Lung (tissue), 12 donors: ENCODE results near the gene FUS. TPM values are rescaled to one million over a fixed set of nuclear protein-coding genes. Genes with fewer than 3 reads are reported as not detected.
"Not testable (repeated sequence)": the region's sequence is repeated elsewhere in the genome, so short reads cannot be mapped to it uniquely, and the experiment has no call there.

Source experiments
- ATAC-seq: fragments of 200-7000 bp; cut with Tn5 transposase; one replicate; pipeline ENCODE4 v1.9.1; 2020; ENCODE audit warnings: moderate number of reproducible peaks; ENCODE audit not compliant: insufficient read depth, low FRiP score
- DNase-seq, 3 donors: peaks; one replicate each; pipeline ENCODE4 v3.0.0-alpha.2; 2013 to 2017
- H3K27ac ChIP-seq, 2 donors: one replicate each; pipeline ENCODE4 v1.5.1; 2013; ENCODE audit warnings: mild to moderate bottlenecking in 2 of 2, moderate library complexity in 2 of 2, control low read depth in 1 of 2, inconsistent platforms in 1 of 2, low read depth in 1 of 2, low read length in 1 of 2
- H3K27me3 ChIP-seq, 3 donors: one replicate each; pipeline ENCODE4 v1.5.1; 2013; ENCODE audit warnings: low read length in 2 of 3; ENCODE audit not compliant: control insufficient read depth in 3 of 3, insufficient read depth in 3 of 3
- H3K36me3 ChIP-seq, 4 donors: one replicate each; pipeline ENCODE4 v1.5.1; 2013; ENCODE audit warnings: low read length in 4 of 4, mild to moderate bottlenecking in 1 of 4, moderate library complexity in 1 of 4; ENCODE audit not compliant: control insufficient read depth in 4 of 4, insufficient read depth in 4 of 4
- H3K4me1 ChIP-seq, 5 donors: one replicate each; pipeline ENCODE4 v1.5.1; 2013; ENCODE audit warnings: low read length in 5 of 5, mild to moderate bottlenecking in 2 of 5, moderate library complexity in 1 of 5; ENCODE audit not compliant: control insufficient read depth in 5 of 5, insufficient read depth in 5 of 5
- H3K4me3 ChIP-seq: one replicate; pipeline ENCODE4 v1.5.1; 2013; ENCODE audit warnings: mild to moderate bottlenecking, control low read depth, moderate library complexity
- H3K9ac ChIP-seq, 2 donors: one replicate each; pipeline ENCODE4 v1.5.1; 2013; ENCODE audit warnings: low read length in 2 of 2, control low read depth in 1 of 2; ENCODE audit not compliant: insufficient read depth in 1 of 2
- H3K9me3 ChIP-seq, 4 donors: one replicate each; pipeline ENCODE4 v1.5.1; 2013; ENCODE audit warnings: low read length in 3 of 4, mild to moderate bottlenecking in 1 of 4, moderate library complexity in 1 of 4; ENCODE audit not compliant: control insufficient read depth in 4 of 4, insufficient read depth in 3 of 4
- WGBS, 2 donors: extraction: QIAGEN DNeasy Blood & Tissue Kit; methylation state at CpG; one replicate each; pipeline ENCODE4 v1.1.7; 2013; 5-methylcytosine and 5-hydroxymethylcytosine counted together
- polyA plus RNA-seq, 2 donors: library from polyadenylated mRNA; stranded (reverse); fragments of 200-250 nt; gene quantifications; one replicate each; pipeline ENCODE4 v1.2.1, GENCODE V29; 2013
- total RNA-seq, 2 donors: library from RNA; depleted of rRNA in 1 of 2; stranded (reverse); fragments of >200 nt in 1 of 2; gene quantifications; one replicate each; pipeline ENCODE4 v1.2.1, GENCODE V29; 2014 to 2021
- TF ChIP-seq, protein P1 (sequence below): IDR thresholded peaks from 2 replicates; pipeline ENCODE4 v1.5.1; 2012; ENCODE audit warnings: mild to moderate bottlenecking; ENCODE audit errors: control extremely low read depth, extremely low read depth
- donor health status: control.
- donor health status: control.
- donor health status: Bipolar disorder and iron deficiency.
- donor health status: healthy.
- donor health status: DM: yes; HTN: yes; CAD: no.

The FUS gene
- total and polyA plus RNA-seq, 4 donors = 110 to 272 (median 242) TPM

DNA sequence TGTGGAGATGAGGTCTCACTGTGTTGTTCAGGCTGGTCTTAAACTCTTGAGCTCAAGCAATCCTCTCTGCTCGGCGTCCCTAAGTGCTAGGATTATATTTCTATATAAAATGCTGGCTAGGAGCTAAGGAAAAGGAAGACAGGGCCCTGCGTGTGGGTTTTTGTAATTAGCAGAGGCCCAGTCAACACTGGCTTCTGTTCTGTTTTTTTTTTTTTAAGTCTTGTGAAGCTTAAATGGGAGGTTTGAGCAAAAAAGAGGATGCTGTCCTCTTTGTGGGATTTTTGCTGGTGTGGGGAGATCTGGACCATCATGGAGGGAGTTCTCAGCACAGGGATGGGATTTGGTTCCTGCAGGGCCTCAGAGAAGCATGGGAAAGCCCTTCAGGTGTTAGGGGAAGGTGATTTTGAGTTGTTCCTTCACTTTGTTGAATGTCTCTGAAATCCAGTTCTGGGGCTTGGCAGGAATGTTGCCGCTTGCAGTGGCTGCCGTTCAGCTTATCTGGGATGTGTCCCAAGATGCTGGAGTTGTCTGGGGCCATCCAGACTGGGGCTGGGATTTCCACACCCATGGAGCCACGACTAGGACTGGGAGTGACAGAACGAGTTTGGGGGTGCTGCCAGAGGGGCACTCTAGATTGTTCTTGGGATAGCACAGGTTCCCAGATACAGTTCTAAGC is 18.4 kb downstream of the FUS start:
- Histone ChIP-seq H3K27ac (no peak overlapping the region), H3K4me1 (peaks cover 0 to 10% (median 0%) of the 10 kb centered on the region in 5 donors), H3K9ac (no peak overlapping the region), H3K4me3 (no peak overlapping the region), H3K9me3 (no peaks in the 10 kb centered on the region), H3K27me3 (no peaks in the 10 kb centered on the region), H3K36me3 (peaks cover 13 to 29% (median 16%) of the 10 kb centered on the region in 4 donors)
- TF ChIP-seq, protein P1, sequence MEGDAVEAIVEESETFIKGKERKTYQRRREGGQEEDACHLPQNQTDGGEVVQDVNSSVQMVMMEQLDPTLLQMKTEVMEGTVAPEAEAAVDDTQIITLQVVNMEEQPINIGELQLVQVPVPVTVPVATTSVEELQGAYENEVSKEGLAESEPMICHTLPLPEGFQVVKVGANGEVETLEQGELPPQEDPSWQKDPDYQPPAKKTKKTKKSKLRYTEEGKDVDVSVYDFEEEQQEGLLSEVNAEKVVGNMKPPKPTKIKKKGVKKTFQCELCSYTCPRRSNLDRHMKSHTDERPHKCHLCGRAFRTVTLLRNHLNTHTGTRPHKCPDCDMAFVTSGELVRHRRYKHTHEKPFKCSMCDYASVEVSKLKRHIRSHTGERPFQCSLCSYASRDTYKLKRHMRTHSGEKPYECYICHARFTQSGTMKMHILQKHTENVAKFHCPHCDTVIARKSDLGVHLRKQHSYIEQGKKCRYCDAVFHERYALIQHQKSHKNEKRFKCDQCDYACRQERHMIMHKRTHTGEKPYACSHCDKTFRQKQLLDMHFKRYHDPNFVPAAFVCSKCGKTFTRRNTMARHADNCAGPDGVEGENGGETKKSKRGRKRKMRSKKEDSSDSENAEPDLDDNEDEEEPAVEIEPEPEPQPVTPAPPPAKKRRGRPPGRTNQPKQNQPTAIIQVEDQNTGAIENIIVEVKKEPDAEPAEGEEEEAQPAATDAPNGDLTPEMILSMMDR = no peak
- DNase-seq (no peak), ATAC-seq (no peak)
- 72 to 73% methylated on average over 7 of the region's 7 CpGs for WGBS, 2 donors

DNA sequence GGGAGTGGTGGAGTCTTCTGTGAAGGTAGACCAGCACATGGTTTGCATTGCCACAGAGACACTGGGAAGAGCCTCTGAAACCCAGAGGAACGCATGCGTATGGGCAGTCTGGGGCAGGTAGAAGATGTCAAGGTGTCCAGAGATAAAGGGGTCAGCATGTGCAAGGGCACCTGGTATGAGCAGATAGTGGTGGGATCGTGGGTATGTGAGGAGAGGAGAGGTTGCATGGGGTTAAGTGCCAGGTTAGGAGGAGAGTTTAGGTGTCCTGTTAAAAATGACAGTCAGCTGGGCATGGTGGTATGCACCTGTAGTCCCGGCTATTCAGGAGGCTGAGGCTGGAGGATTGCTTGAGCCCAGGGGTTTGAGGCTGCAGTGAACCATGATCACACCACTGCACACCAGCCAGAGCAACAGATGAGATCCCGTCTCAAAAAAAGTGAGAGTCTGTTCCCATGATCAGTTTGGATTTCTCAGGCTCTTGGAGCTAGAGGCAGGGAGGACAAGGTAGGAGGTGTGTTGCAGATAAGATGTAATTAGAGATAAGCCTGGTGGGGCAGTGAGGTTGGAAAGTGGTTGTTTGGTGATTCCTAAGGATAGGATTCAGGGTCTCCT is 19.6 kb downstream of the FUS start:
- Histone ChIP-seq H3K27ac (no peak overlapping the region), H3K4me1 (peaks cover 0 to 10% (median 0%) of the 10 kb centered on the region in 5 donors), H3K36me3 (peaks cover 7 to 20% (median 14%) of the 10 kb centered on the region in 4 donors), H3K4me3 (no peak overlapping the region), H3K9me3 (no peaks in the 10 kb centered on the region), H3K9ac (no peak overlapping the region), H3K27me3 (no peaks in the 10 kb centered on the region)
- no peak for DNase-seq
- ATAC-seq = no peak
- 89 to 90% methylated on average over 5 of the region's 5 CpGs for WGBS, 2 donors
- TF ChIP-seq, protein P1 = no peak

DNA sequence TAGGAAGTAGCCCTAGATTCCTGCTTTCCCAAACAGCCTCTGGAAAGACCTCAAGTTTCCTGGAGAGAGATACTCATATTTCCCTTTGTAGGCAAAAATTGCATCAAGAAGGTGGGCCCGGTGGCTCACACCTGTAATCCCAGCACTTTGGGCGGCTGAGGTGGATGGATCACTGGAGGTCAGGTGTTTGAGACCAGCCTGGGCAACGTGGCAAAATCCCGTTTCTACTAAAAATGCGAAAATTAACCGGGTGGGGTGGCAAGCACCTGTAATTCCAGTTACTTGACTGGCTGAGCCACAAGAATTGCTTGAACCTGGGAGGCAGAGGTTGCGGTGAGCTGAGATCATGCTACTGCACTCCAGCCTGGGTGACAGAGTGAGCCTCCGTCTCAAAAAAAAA is 20.2 kb downstream of the FUS start:
- H3K27me3 ChIP-seq, H3K27ac ChIP-seq, DNase-seq, H3K9ac ChIP-seq, H3K9me3 ChIP-seq, H3K4me3 ChIP-seq, ATAC-seq: not testable (repeated sequence)
- 86 to 90% methylated on average over 8 of the region's 8 CpGs for WGBS, 2 donors
- H3K4me1 ChIP-seq = peaks cover 0 to 10% (median 0%) of the 10 kb centered on the region in 5 donors
- H3K36me3 ChIP-seq = peaks cover 1 to 16% (median 10%) of the 10 kb centered on the region in 4 donors

DNA sequence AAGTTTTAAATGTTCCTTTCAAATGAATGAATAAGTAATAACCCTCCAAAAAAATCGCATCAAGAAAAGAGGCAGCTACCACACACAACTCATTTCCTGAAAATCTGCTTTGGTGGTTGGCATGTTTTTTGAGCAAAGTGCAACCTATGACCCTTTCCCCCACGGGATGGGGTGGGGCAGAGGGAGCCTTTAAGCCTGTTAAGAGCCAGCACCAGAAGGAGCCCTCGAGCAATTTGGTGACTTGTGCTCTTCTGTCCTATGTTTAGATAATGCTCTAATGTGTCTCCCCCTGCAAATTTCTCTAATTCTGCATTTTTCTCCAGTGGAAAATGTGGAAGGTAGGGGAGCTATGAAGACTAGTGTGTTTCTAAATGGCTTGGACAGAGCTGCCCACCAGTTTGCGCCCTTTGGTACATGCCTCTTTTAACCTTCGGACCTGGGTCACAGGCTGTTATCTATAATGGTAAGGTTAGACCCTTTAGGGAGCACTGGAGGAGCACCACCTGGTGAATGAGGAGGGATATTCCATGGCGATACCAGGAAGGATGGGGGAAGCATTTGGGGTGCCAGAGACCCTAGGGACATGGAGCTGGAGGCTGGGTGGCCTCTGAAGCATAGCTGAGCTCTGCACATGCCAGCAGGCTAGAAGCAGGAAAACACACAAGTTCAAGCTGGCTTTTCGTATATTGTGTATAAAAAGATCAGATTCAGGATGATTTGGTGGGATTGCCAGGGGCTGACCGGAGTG is 21.1 kb downstream of the FUS start:
- H3K4me1 ChIP-seq = peaks cover 0 to 10% (median 0%) of the 10 kb centered on the region in 5 donors
- H3K9ac ChIP-seq = no peak overlapping the region

More for the DNA sequence above, 21.1 kb downstream of the FUS start:
- TF ChIP-seq, protein P1 = no peak
- Histone ChIP-seq H3K4me3 (no peak overlapping the region), H3K9me3 (no peaks in the 10 kb centered on the region), H3K27me3 (no peaks in the 10 kb centered on the region), H3K27ac (no peak overlapping the region), H3K36me3 (peaks cover 0 to 8% (median 4%) of the 10 kb centered on the region in 4 donors)
- 52 to 54% methylated on average over 8 of the region's 8 CpGs for WGBS, 2 donors
- ATAC-seq (no peak), DNase-seq (no peak)
